G401 (cell line): ENCODE data around the gene ZFYVE26. TPM values are rescaled to one million over a fixed set of nuclear protein-coding genes. Genes with fewer than 3 reads are reported as not detected.

Experiments used
- DNase-seq: peaks from one replicate; pipeline ENCODE4 v3.0.0-alpha.2; 2015; ENCODE audit warnings: low spot score
- in situ Hi-C: cut with HindIII; loops from 2 replicates; pipeline ENCODE4 v1.10.0; 2016; ENCODE audit warnings: low sequenced_read_pairs, mixed read lengths
- total RNA-seq: library from RNA; depleted of rRNA; stranded (reverse); fragments of >200 nt; shearing (Covaris generic); gene quantifications from 2 replicates; pipeline ENCODE4 v1.2.3, GENCODE V29; 2014

Gene ZFYVE26
- total RNA-seq, 1 experiment from 2014 or later = 93.4 TPM

GRCh38 chr14:67763158-67763822 lies 53.1 kb downstream of the ZFYVE26 start:
- in situ Hi-C loops = no loop called here
- no peak for DNase-seq

- in situ Hi-C loops = no loop called here
- no peak for DNase-seq
Measured at GRCh38 chr14:67762051-67762450, 54.3 kb downstream of the ZFYVE26 start.

- in situ Hi-C loops = no loop called here
- DNase-seq = no peak
Measured at GRCh38 chr14:67759916-67760315, 56.5 kb downstream of the ZFYVE26 start.

GRCh38 chr14:67757175-67757574 lies 59.2 kb downstream of the ZFYVE26 start:
- no peak for DNase-seq
- in situ Hi-C loops = no loop called here

DNA sequence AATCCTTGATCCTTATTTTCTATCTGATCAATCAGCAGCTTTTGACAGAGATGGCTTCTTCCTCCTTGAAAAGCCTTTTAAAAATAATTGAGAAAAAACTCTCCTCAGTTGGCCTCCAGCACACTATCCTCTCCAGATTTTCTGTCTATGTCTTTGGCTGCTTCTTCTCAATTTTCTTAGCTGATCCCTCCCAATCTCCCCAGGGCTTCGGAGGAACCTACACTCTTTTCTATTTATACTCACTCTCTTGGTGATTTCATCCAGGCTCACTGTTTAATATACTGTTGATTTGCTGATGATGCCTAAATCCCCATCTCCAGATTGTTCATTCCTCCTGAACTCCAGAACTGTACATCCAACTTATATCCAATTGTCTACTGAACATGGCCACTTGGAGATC lies 59.9 kb downstream of the ZFYVE26 start:
- in situ Hi-C loops = no loop called here
- DNase-seq = no peak

- in situ Hi-C loops = no loop called here
- no peak for DNase-seq
Measured at GRCh38 chr14:67749341-67750084, 66.9 kb downstream of the ZFYVE26 start.

- in situ Hi-C loops = no loop called here
- DNase-seq = no peak
Measured at GRCh38 chr14:67748312-67748711, 68.1 kb downstream of the ZFYVE26 start.

DNA sequence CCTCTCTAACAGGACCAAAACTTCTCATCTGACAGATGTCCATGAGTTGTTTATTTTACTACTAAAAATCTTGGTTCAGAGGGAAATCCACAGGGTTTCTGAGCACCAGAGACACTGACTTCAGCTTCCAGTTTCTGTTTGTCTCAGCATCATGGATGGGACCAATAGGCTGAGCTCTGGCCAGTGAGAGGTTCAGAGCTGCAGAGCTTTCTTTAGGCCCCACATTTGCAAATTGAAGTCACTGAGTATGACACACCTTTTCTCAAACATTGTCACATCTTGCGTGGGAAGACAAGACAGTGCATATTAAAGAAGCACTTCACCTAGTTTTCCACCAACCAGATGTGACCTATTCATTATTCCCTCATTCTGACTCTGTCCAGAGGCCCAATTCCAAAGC lies 69.5 kb downstream of the ZFYVE26 start:
- in situ Hi-C loops = no loop called here
- no peak for DNase-seq

- in situ Hi-C loops = no loop called here
- no peak for DNase-seq
Measured at GRCh38 chr14:67744046-67744445, 72.3 kb downstream of the ZFYVE26 start.

- no peak for DNase-seq
- in situ Hi-C loops = no loop called here
Measured at GRCh38 chr14:67738740-67739504, 77.5 kb downstream of the ZFYVE26 start.

GRCh38 chr14:67736771-67737170 lies 79.6 kb downstream of the ZFYVE26 start:
- DNase-seq = no peak

DNA sequence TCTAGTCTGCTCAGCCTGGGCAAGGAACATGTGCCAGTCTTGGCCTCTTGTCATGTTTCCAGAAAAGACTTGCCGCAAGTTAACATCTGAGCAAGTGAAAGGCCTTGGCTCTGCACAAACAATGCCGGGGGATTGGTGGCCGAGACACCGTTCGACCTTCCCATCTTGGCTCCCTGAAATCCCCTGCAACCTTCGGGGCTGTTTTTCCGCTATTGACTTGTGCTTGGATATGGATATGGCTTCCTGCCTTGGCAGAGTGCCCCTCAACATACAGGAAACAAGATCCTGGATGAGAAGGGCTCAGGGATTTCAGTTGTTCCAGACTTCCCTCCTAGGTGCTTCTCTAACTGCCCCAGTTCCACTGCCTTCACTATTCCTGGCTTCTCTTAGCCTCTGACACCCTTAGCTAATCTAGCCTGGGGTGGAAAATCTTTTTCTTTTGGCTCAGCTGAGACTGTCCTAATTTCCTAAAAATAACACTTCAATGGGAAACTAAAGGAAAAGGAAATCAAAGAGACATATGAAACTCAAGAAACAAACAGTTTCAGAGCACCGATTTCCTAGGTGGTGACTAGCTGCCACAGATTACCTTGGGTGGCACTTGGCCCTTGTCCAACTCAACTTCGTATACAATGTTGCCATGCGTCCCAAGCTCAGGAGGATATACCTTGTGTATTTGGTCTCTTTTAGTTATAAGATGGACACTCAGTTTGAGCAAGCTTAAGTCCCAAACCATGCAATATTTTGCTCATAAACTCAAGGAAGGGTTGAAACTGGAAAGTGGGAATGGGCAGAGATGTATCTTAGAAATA lies 80.8 kb downstream of the ZFYVE26 start:
- no peak for DNase-seq
- in situ Hi-C loops = no loop called here

More at GRCh38 chr14:67736771-67737170, 79.6 kb downstream of the ZFYVE26 start:
- in situ Hi-C loops = no loop called here

- in situ Hi-C loops = no loop called here
Measured at GRCh38 chr14:67734675-67735074, 81.7 kb downstream of the ZFYVE26 start.

GRCh38 chr14:67733616-67734015 lies 82.8 kb downstream of the ZFYVE26 start:
- in situ Hi-C loops = no loop called here
- no peak for DNase-seq

More at GRCh38 chr14:67734675-67735074, 81.7 kb downstream of the ZFYVE26 start:
- no peak for DNase-seq

DNA sequence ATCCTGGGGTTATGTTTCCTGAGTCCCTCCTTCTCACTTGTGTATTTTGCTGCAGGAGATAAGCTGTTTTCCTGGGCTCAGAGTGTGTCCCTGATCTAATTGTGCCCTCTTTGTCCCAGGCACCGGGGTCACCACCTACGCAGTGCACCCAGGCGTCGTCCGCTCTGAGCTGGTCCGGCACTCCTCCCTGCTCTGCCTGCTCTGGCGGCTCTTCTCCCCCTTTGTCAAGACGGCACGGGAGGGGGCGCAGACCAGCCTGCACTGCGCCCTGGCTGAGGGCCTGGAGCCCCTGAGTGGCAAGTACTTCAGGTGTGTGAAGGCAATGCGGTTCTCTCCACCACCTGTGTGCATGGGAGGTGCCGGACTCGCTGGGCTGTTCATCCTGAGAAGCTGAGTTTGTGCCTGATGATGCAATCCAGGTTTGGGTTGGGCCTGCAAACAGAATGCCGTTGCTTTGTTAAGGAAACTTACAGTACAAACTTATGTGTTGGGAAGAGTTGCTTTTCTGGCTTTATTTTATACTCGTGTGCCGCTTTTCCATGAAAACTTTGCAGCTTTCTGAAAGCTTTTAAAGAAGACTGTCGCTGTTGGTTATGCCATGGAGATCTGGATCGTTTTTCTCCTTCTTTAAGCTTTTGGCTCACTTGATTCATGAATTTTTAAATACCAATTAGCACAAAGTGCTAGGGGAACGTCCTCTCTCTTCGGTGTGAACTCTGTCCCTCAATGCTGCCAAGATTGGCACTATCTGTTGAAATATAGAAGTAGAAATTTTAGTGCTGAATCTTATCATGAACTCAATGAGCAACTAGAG lies 87.1 kb downstream of the ZFYVE26 start:
- no peak for DNase-seq

GRCh38 chr14:67728258-67728657 lies 88.1 kb downstream of the ZFYVE26 start:
- in situ Hi-C loops = no loop called here
- no peak for DNase-seq

More for the DNA sequence above, 87.1 kb downstream of the ZFYVE26 start:
- in situ Hi-C loops = no loop called here

DNA sequence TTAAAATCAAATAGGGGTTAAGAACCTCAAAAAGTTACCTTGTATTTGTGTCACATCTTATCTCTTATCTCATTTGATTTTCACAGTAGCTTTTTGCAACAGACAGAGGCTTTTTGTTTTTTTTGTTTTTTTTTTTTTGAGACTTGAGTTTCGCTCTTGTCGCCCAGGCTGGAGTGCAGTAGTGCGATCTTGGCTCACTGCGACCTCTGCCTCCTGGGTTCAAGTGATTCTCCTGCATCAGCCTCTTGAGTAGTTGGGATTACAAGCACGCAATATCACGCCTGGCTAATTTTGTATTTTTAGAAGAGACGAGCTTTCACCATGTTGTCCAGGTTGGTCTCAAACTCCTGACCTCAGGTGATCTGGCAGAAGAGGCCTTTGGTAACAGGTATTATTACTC lies 89.0 kb downstream of the ZFYVE26 start:
- in situ Hi-C loops = no loop called here
- DNase-seq = no peak

GRCh38 chr14:67725171-67725570 lies 91.2 kb downstream of the ZFYVE26 start:
- in situ Hi-C loops = no loop called here
- DNase-seq = no peak
